Lower leg skin (tissue), 3 donors: ENCODE measurements around the gene WBP1L.

Experiments
- POLR2A ChIP-seq, 2 donors: fragments of 450-650 bp; IDR thresholded peaks; one replicate each; pipeline ENCODE4 v1.6.1; 2016 to 2017; ENCODE audit warnings: antibody characterized with exemption in 2 of 2, mild to moderate bottlenecking in 1 of 2, moderate library complexity in 1 of 2
- TF ChIP-seq, protein P1 (sequence below), 3 donors: fragments of 450-650 bp; IDR thresholded peaks; one replicate each; pipeline ENCODE4 v1.5.1; 2016; ENCODE audit warnings: antibody characterized with exemption in 3 of 3, mild to moderate bottlenecking in 3 of 3, moderate library complexity in 2 of 3

DNA sequence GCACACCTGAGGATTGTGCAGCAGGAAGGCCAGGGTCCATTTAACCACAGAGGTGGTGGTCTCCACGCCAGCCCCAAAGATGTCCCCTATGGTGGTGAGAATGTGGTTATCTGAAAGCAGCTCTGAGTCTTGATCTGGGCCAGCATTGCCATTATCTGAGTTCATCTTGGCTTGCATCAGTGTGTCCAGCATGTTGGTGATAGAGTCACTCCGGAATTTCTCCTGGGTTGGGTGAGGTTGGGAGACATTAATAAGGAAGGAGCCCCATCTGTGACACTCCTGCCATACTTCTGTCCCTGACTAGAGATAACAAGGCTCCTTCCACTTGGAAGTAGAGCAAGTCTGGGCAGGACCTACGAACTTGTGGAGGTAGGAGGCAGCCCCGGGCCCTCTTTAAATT lies 89.2 kb downstream of the WBP1L start:
- TF ChIP-seq, protein P1, sequence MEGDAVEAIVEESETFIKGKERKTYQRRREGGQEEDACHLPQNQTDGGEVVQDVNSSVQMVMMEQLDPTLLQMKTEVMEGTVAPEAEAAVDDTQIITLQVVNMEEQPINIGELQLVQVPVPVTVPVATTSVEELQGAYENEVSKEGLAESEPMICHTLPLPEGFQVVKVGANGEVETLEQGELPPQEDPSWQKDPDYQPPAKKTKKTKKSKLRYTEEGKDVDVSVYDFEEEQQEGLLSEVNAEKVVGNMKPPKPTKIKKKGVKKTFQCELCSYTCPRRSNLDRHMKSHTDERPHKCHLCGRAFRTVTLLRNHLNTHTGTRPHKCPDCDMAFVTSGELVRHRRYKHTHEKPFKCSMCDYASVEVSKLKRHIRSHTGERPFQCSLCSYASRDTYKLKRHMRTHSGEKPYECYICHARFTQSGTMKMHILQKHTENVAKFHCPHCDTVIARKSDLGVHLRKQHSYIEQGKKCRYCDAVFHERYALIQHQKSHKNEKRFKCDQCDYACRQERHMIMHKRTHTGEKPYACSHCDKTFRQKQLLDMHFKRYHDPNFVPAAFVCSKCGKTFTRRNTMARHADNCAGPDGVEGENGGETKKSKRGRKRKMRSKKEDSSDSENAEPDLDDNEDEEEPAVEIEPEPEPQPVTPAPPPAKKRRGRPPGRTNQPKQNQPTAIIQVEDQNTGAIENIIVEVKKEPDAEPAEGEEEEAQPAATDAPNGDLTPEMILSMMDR (IDR thresholded peaks at IDR 0.05): no peak
- no peak for TF ChIP-seq POLR2A (IDR thresholded peaks at IDR 0.05)
